Sigmoid colon (tissue), 7 donors: ENCODE data around the gene HSPH1. TPM values are rescaled to one million over a fixed set of nuclear protein-coding genes. Genes with fewer than 3 reads are reported as not detected.

ENCODE experiments used
- DNase-seq: peaks from one replicate; pipeline ENCODE4 v3.0.0-alpha.2; 2019
- H3K27ac ChIP-seq, 4 donors: fragments of 200-600 bp; sonication (generic); one replicate each; pipeline ENCODE4 v1.5.1; 2016 to 2019; ENCODE audit warnings: mild to moderate bottlenecking in 1 of 4
- H3K27me3 ChIP-seq, 3 donors: fragments of 200-600 bp; sonication (generic); one replicate each; pipeline ENCODE4 v1.5.1; 2019; ENCODE audit warnings: mild to moderate bottlenecking in 1 of 3
- H3K36me3 ChIP-seq, 4 donors: fragments of 200-600 bp; sonication (generic); one replicate each; pipeline ENCODE4 v1.5.1; 2016 to 2019
- H3K4me1 ChIP-seq, 4 donors: fragments of 200-600 bp; sonication (generic); one replicate each; pipeline ENCODE4 v1.5.1; 2017 to 2019
- H3K4me3 ChIP-seq, 4 donors: fragments of 200-600 bp; sonication (generic); one replicate each; pipeline ENCODE4 v1.5.1; 2017 to 2019; ENCODE audit warnings: mild to moderate bottlenecking in 2 of 4, moderate library complexity in 1 of 4
- H3K9me3 ChIP-seq, 4 donors: fragments of 200-600 bp in 3 of 4; sonication (generic) in 3 of 4; one replicate each; pipeline versions ENCODE4 v1.5.1 to v1.6.1; 2013 to 2019
- EP300 ChIP-seq, 4 donors: sonication (generic); formaldehyde crosslinking; IDR thresholded peaks; one replicate each; pipeline ENCODE4 v1.6.1; 2017; ENCODE audit warnings: antibody characterized with exemption in 4 of 4
- POLR2A ChIP-seq, 2 donors: fragments of 450-650 bp; IDR thresholded peaks; one replicate each; pipeline ENCODE4 v1.6.1; 2016; ENCODE audit warnings: antibody characterized with exemption in 2 of 2, mild to moderate bottlenecking in 2 of 2, moderate library complexity in 2 of 2
- POLR2AphosphoS5 ChIP-seq, 4 donors: sonication (generic); formaldehyde crosslinking; IDR thresholded peaks; one replicate each; pipeline ENCODE4 v1.6.1; 2017; ENCODE audit warnings: antibody characterized with exemption in 4 of 4
- WGBS, 2 donors: extraction: QIAGEN DNeasy Blood & Tissue Kit; methylation state at CpG; one replicate each; pipeline ENCODE4 v1.1.7; 2013; 5-methylcytosine and 5-hydroxymethylcytosine counted together
- intact Hi-C: fragments of 100-400 bp; cut with DNase I; formaldehyde crosslinking; loops from one replicate; pipeline ENCODE4 v1.15.1; 2023
- polyA plus RNA-seq, 3 donors: library from polyadenylated mRNA; stranded (reverse); fragments of 200-250 nt; gene quantifications; one replicate each; pipeline ENCODE4 v1.2.3, GENCODE V29; 2013
- total RNA-seq, 4 donors: library from RNA; depleted of rRNA; stranded (reverse); fragments of >200 nt; gene quantifications; one replicate each; pipeline ENCODE4 v1.1.0, GENCODE V29; 2016
- TF ChIP-seq, protein P1 (sequence below), 4 experiments: fragments of 450-650 bp in 3 of 4; fragments of 200-600 bp in 1 of 4; IDR thresholded peaks; one replicate each; pipeline ENCODE4 v1.5.1; 2016 to 2019; ENCODE audit warnings: antibody characterized with exemption in 4 of 4, mild to moderate bottlenecking in 3 of 4, moderate library complexity in 2 of 4
- donor health status: healthy with polysubstance abuse.
- donor health status: Bipolar disorder and iron deficiency.
- donor health status: healthy.

The HSPH1 gene
- total and polyA plus RNA-seq, 7 donors: 12.0 to 41.5 (median 30.7) TPM

DNA sequence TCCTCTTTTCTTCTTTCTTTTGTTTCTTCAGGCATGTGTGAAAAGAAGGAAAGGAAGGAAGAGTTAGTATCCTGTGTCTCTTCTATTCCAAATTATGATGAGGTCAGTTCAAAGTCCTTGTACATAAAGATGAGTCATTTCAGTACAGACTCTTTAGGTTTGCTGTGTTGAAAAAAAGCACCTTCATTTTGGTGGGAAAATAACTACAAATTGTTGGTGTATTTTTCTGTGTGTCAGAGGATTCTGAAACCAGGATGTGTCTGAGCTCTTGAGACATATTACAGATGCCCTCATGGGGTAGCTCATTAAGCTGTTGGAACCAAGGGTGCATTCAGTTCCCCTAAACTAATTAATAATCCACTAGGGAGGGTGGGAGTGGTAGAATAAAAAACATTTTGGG lies 5.8 kb upstream of the HSPH1 start:
- Histone ChIP-seq H3K9me3 (no peaks in the 10 kb centered on the region), H3K27me3 (no peaks in the 10 kb centered on the region), H3K36me3 (no peaks in the 10 kb centered on the region), H3K27ac (no peak overlapping the region), H3K4me3 (no peak overlapping the region), H3K4me1 (peaks cover 0 to 5% (median 2%) of the 10 kb centered on the region in 4 donors)
- TF ChIP-seq, protein P1, sequence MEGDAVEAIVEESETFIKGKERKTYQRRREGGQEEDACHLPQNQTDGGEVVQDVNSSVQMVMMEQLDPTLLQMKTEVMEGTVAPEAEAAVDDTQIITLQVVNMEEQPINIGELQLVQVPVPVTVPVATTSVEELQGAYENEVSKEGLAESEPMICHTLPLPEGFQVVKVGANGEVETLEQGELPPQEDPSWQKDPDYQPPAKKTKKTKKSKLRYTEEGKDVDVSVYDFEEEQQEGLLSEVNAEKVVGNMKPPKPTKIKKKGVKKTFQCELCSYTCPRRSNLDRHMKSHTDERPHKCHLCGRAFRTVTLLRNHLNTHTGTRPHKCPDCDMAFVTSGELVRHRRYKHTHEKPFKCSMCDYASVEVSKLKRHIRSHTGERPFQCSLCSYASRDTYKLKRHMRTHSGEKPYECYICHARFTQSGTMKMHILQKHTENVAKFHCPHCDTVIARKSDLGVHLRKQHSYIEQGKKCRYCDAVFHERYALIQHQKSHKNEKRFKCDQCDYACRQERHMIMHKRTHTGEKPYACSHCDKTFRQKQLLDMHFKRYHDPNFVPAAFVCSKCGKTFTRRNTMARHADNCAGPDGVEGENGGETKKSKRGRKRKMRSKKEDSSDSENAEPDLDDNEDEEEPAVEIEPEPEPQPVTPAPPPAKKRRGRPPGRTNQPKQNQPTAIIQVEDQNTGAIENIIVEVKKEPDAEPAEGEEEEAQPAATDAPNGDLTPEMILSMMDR (IDR thresholded peaks at IDR 0.05): no peak
- TF ChIP-seq POLR2A (IDR thresholded peaks at IDR 0.05) (no peak), POLR2AphosphoS5 (IDR thresholded peaks at IDR 0.05) (no peak), EP300 (IDR thresholded peaks at IDR 0.05) (no peak)
- DNase-seq: no peak
- intact Hi-C loops: loop anchor here (10.0 kb wide), 1 partner anchor 293 kb away; no protein-coding TSS in a partner anchor

DNA sequence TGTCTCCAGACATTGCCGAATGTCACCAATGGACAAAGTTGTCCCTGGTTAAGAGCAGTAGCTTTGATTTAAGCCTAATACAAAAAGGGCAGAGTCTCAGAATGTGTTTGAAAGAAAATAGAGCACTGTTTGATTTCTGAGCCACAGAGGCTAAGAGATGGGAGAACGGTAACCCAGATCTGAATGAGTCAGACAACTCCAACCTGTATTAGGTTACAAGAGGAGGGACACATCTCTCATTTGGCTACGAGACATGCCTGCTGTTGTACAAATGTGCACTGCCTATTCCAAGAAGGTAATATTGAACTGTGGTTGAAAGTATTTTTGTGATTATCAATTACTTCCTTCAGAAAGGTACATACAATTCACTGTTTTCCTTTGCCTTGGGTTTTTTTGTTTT lies 4.9 kb upstream of the HSPH1 start:
- no peak for DNase-seq
- intact Hi-C loops: loop anchor here (10.0 kb wide), 1 partner anchor 292 kb away; no protein-coding TSS in a partner anchor
- Histone ChIP-seq H3K27ac (no peak overlapping the region), H3K36me3 (no peaks in the 10 kb centered on the region), H3K4me3 (no peak overlapping the region), H3K4me1 (peaks cover 0 to 5% (median 2%) of the 10 kb centered on the region in 4 donors), H3K9me3 (no peaks in the 10 kb centered on the region), H3K27me3 (no peaks in the 10 kb centered on the region)
- TF ChIP-seq, protein P1 (IDR thresholded peaks at IDR 0.05): no peak
- TF ChIP-seq POLR2A (IDR thresholded peaks at IDR 0.05): no peak
- no peak for TF ChIP-seq POLR2AphosphoS5 (IDR thresholded peaks at IDR 0.05)
- WGBS, 2 donors: 91 to 97% methylated on average over 3 of the region's 3 CpGs

DNA sequence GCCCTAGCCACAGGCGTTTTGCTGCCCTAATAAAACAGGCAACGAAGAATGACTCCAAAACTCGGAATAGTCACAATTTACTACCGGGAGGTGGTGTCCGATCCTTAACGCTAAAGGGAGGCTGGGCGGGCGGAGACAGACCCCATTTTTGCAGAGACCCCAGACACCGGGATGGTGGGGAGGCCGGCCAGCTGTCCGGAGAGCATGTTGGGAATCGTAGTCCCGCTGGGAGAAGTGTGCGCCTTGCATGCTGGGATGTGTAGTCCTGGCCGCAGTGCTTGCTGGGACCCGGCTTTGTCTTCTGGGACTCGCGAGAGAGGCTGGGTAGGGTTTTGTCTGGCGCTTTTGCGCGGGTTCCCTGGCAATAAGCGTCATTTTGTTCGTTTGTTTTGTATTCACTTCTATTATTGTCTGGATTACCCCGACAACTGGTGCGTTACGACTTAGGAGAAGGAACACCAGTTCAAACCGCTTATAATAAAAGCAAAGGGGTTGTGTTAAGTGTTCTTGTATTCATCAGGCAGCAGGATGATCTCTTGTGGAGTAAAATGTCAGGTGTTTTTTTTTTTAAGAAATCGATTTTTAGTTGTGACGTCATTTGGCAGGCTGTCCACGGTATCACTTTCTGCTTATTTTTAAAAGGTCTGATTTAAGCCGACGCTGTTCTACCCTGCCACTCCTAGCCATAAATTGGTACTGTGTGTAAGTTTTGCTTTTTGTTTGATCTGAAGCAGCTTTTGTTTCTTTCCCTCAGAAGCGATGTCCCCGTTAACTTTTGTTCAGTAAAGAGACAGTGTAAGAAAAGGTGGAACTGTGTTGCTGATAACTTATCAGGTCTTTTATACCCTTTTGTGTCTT lies 676 bp upstream of the HSPH1 start:
- H3K27ac ChIP-seq: peak overlapping the region; percentile 84 to 98 (median 90)
- H3K4me3 ChIP-seq: peak overlapping the region; percentile 66 to 92 (median 75)
- DNase-seq: peak; percentile 98
- H3K27me3 ChIP-seq: no peaks in the 10 kb centered on the region
- H3K9me3 ChIP-seq: no peaks in the 10 kb centered on the region
- TF ChIP-seq, protein P1 (IDR thresholded peaks at IDR 0.05): no peak
- peak; percentile 59 to 95 (median 66) for TF ChIP-seq POLR2AphosphoS5 (IDR thresholded peaks at IDR 0.05)
- TF ChIP-seq POLR2A (IDR thresholded peaks at IDR 0.05): peak; percentile 18
- peak in 1 of 4 donors; percentile 80 for TF ChIP-seq EP300 (IDR thresholded peaks at IDR 0.05)
- intact Hi-C loops: loop anchor here (1.0 to 10.0 kb wide), 5 partner anchors 38 to 695 kb away; partner anchors contain the start of genes HMGB1 and USPL1
- peaks cover 0 to 20% (median 18%) of the 10 kb centered on the region in 4 donors for H3K4me1 ChIP-seq
- WGBS, 2 donors: 0% methylated on average over 34 of the region's 34 CpGs
- H3K36me3 ChIP-seq: peaks cover 0 to 8% (median 0%) of the 10 kb centered on the region in 4 donors

DNA sequence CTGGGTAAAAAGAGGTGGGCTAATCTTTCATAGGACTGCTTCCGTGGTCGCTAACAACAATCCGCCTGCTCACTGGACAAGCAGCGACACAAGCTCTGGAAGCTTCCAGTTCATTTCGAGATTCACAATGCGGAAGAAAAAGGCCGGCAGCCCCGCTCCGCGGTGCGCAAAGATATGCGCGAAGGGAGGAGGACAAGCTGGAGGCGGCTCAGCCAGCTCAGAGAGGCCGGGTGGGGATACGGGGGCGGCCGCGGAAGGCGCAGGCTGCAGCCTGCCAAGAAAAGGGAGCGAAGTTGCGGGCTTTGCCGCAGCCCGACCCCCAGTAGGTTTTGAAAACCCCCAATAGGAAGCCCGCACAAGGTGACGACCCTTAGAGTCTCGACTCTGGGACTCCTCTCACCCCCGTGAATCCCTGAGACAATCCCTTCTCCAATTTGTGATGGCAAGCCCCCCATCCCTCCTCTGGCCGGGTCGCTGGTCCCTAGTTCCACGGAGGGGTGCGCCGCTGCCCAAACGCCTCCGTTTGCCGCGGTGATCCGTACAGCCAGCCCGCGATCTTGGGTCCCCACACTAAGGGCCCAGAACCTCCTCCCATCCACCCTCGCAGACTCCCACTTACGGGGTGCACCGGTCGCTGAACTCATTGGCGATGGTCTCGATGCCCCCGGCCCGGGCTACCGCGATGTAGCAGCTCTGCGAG lies 697 bp downstream of the HSPH1 start:
- peak in 3 of 4 donors; percentile 18 to 79 (median 25) for TF ChIP-seq POLR2AphosphoS5 (IDR thresholded peaks at IDR 0.05)
- no peak for TF ChIP-seq EP300 (IDR thresholded peaks at IDR 0.05)
- TF ChIP-seq, protein P1 (IDR thresholded peaks at IDR 0.05): no peak
- H3K27ac ChIP-seq: peak overlapping the region; percentile 84 to 98 (median 90)
- H3K36me3 ChIP-seq: peaks cover 0 to 14% (median 0%) of the 10 kb centered on the region in 4 donors
- intact Hi-C loops: loop anchor here (5.0 to 10.0 kb wide), 3 partner anchors 286 to 694 kb away; partner anchors contain the start of genes HMGB1 and USPL1
- DNase-seq: peak; percentile 72
- peaks cover 0 to 20% (median 18%) of the 10 kb centered on the region in 4 donors for H3K4me1 ChIP-seq
- H3K9me3 ChIP-seq: no peaks in the 10 kb centered on the region
- WGBS, 2 donors: 0% methylated on average over 51 of the region's 51 CpGs
- no peaks in the 10 kb centered on the region for H3K27me3 ChIP-seq
- peak overlapping the region; percentile 66 to 92 (median 75) for H3K4me3 ChIP-seq
